Measurements from ENCODE around the gene ATXN1.

The ATXN1 gene

DNA sequence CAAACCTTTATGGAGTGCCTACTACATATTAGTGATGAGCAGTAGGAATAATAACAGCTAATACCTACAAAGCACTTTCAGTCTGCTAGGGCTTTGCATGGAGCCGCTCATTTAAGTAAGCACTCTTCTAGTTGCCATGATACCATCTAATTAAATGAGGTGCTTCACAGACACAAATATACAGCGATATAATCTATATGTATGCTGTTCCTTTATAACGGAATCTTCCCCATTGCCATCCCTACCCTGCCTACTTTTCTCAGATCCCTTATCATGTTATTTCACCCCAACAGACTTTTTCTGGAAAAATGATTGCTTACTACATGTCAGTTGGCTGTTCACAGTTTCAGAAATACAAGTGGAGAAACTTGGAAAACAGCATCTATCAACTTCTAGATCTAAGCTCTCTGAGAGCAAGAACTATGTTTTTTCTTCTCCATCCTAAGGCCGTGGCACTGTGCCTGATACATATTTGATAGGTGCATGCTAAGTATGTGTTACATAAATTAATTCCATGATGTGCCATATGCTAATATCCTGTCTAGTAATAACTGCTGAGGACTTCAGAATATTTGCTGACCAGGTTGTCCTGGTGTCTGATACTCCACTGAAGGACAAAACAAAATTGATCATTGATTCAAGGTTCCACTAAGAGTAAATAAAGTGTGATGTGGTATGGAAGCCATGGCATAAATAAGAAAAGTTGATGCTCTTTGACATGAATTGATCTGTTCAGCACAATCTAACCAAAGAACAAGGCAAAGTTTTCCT is 398.3 kb downstream of the ATXN1 start:
- Histone ChIP-seq H3K9me3 (no peaks in the 10 kb centered on the region), H3K36me3 (no peaks in the 10 kb centered on the region), H3K4me3 (ENCODE audit: low read depth, low read length) (no peak overlapping the region), H3K4me1 (peaks cover 28% of the 10 kb centered on the region), H3K27me3 (no peaks in the 10 kb centered on the region)
- TF ChIP-seq, protein P1, sequence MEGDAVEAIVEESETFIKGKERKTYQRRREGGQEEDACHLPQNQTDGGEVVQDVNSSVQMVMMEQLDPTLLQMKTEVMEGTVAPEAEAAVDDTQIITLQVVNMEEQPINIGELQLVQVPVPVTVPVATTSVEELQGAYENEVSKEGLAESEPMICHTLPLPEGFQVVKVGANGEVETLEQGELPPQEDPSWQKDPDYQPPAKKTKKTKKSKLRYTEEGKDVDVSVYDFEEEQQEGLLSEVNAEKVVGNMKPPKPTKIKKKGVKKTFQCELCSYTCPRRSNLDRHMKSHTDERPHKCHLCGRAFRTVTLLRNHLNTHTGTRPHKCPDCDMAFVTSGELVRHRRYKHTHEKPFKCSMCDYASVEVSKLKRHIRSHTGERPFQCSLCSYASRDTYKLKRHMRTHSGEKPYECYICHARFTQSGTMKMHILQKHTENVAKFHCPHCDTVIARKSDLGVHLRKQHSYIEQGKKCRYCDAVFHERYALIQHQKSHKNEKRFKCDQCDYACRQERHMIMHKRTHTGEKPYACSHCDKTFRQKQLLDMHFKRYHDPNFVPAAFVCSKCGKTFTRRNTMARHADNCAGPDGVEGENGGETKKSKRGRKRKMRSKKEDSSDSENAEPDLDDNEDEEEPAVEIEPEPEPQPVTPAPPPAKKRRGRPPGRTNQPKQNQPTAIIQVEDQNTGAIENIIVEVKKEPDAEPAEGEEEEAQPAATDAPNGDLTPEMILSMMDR (IDR thresholded peaks at IDR 0.05; ENCODE audit: low read depth, low read length) = no peak
- no peak for DNase-seq

DNA sequence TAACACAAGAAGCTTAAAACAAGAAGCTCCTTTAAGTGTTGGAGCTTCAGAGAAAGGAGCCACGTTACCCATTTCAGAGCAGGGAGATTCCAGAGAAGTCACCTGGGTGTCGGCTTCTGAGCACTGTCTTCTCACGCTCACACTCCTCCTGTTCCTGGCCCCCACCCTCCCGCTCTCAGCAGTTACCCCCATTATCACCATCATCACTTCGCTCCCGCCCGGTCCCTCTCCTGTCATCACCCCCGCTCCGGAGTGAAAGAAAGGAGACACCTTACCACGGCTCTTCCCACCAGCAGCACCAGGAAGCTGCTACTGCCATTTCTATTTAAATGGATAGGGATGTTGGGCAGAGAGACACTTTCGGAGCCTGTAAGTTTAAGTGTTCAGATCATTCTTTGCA is 399.0 kb downstream of the ATXN1 start:
- DNase-seq = no peak
- no peaks in the 10 kb centered on the region for H3K36me3 ChIP-seq
- no peaks in the 10 kb centered on the region for H3K9me3 ChIP-seq
- no peaks in the 10 kb centered on the region for H3K27me3 ChIP-seq
- TF ChIP-seq, protein P1 (IDR thresholded peaks at IDR 0.05; ENCODE audit: low read depth, low read length) = no peak
- no peak overlapping the region for H3K4me3 ChIP-seq (ENCODE audit: low read depth, low read length)
- H3K4me1 ChIP-seq = peaks cover 23% of the 10 kb centered on the region

DNA sequence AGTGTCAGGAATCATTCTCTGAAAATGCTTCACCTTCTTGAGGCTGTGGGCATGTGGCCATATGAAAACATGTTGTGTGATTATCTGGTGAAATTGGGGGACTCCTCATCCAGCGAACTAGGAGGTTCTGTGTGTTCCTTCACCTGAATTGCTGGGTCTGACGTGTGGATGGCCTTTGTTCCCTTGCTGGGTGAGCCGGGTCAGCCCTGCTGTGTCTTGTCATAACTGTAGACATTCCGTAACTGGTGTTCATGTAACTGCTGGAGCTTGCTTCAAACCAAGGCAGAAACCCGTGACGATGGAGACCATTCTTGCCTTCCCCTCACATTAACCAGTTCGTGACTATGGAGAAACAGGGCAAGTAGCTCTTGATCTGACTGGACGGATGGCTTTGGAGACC is 399.4 kb downstream of the ATXN1 start:
- Histone ChIP-seq H3K9me3 (no peaks in the 10 kb centered on the region), H3K4me3 (ENCODE audit: low read depth, low read length) (no peak overlapping the region), H3K4me1 (peaks cover 21% of the 10 kb centered on the region), H3K27me3 (no peaks in the 10 kb centered on the region), H3K36me3 (no peaks in the 10 kb centered on the region)
- DNase-seq = no peak
- TF ChIP-seq, protein P1 (IDR thresholded peaks at IDR 0.05; ENCODE audit: low read depth, low read length) = no peak

DNA sequence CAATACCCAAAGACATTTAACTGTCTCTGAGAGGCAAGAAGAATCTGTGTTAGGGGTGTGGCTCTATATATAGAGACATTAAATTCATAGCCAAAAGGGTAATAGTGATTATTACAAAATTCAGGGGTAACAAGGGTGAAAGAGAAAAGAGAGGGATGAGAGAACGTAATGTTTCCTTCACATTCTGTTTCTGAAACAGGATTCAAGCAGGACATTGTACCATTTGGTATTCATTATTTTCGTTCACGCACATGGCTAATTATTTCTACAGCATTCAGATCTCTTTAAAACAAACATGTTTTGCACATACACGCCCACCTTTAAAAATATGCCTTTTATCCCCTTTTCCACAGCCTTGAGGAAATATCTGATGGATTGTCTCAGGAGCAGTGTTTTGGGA is 400.1 kb downstream of the ATXN1 start:
- TF ChIP-seq, protein P1 (IDR thresholded peaks at IDR 0.05; ENCODE audit: low read depth, low read length) = no peak
- no peak for DNase-seq
- Histone ChIP-seq H3K4me1 (peaks cover 18% of the 10 kb centered on the region), H3K4me3 (ENCODE audit: low read depth, low read length) (no peak overlapping the region), H3K27me3 (no peaks in the 10 kb centered on the region), H3K9me3 (no peaks in the 10 kb centered on the region), H3K36me3 (no peaks in the 10 kb centered on the region)

DNA sequence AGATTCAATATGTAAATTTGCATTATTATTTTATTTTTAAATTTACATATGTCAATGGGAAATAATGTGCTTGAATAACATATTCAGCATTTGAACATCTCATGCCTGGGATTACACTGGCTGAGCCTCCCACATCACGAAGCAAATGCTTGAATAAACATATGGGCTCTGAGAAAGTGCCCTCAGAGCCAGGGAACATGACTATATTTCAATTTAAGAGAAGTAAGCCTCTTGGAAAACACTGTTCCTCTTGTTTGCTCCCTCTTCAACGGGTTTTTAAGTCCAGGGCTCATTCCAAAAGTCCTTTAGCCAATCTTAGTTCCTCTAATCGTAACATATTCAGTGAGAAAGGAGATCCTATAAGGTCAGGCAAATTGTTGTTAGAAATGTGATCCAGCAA is 400.9 kb downstream of the ATXN1 start:
- TF ChIP-seq, protein P1 (IDR thresholded peaks at IDR 0.05; ENCODE audit: low read depth, low read length) = no peak
- no peaks in the 10 kb centered on the region for H3K9me3 ChIP-seq
- H3K27me3 ChIP-seq = no peaks in the 10 kb centered on the region
- H3K4me1 ChIP-seq = peaks cover 17% of the 10 kb centered on the region
- H3K36me3 ChIP-seq = no peaks in the 10 kb centered on the region
- no peak for DNase-seq
- no peak overlapping the region for H3K4me3 ChIP-seq (ENCODE audit: low read depth, low read length)

DNA sequence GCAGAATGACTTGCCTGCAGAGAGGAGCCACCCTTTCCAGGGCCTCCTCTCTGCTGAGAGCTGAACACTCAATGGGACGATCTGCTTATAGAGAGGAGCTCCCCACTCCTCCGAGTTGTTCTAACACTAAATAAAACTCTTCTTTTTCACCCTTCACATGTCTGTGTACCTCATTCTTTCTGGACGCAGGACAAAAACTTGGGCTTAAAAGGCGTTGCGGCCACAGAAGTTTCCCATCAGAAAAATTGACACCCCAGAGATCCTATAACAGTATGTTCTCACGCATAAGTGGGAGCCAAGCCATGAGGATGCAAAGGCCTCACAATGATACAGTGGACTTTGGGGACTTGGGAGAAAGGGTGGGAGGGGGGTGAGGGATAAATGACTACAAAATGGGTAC is 401.7 kb downstream of the ATXN1 start:
- Histone ChIP-seq H3K27me3 (no peaks in the 10 kb centered on the region), H3K4me3 (ENCODE audit: low read depth, low read length) (no peak overlapping the region), H3K9me3 (no peaks in the 10 kb centered on the region), H3K4me1 (peaks cover 23% of the 10 kb centered on the region), H3K36me3 (no peaks in the 10 kb centered on the region)
- no peak for DNase-seq
- TF ChIP-seq, protein P1 (IDR thresholded peaks at IDR 0.05; ENCODE audit: low read depth, low read length) = no peak
